ENCODE data around the gene SHOC1.
A peak's percentile ranks its signal among the peaks of the same experiment; 100 is the strongest.

Gene SHOC1

GRCh38 chr9:111759762-111760639 lies 34.7 kb downstream of the SHOC1 start:
- no peaks in the 10 kb centered on the region for H3K9me2 ChIP-seq (ENCODE audit: low read depth, low read length)
- H3K36me3 ChIP-seq (ENCODE audit: insufficient read depth, low read length), result no peaks in the 10 kb centered on the region
- no peaks in the 10 kb centered on the region for H3K79me2 ChIP-seq (ENCODE audit: insufficient read depth, low read length)
- H3K4me3 ChIP-seq (ENCODE audit: low read depth, low read length, poor library complexity, severe bottlenecking), result no peak overlapping the region
- H3K4me2 ChIP-seq (ENCODE audit: low read length), result no peak overlapping the region
- H3K4me1 ChIP-seq (ENCODE audit: insufficient read depth, low read length, severe bottlenecking), result no peaks in the 10 kb centered on the region
- H3K27ac ChIP-seq (ENCODE audit: low read depth, low read length, poor library complexity, severe bottlenecking), result no peak overlapping the region
- no peak overlapping the region for H2AFZ ChIP-seq (ENCODE audit: low read length)
- no peaks in the 10 kb centered on the region for H3K9me3 ChIP-seq (ENCODE audit: low read length)
- H3F3A ChIP-seq (ENCODE audit: insufficient read depth, low read length), result no peaks in the 10 kb centered on the region
- TF ChIP-seq EZH2 (IDR thresholded peaks at IDR 0.05; ENCODE audit: borderline replicate concordance, low read length), result no peak
- peak; percentile 78 for TF ChIP-seq CTCF (IDR thresholded peaks at IDR 0.05; ENCODE audit: low read length)
- H3K9ac ChIP-seq (ENCODE audit: low read length), result no peak overlapping the region
- no peaks in the 10 kb centered on the region for H4K20me1 ChIP-seq (ENCODE audit: insufficient read depth, low read length)
- H3K27me3 ChIP-seq (ENCODE audit: insufficient read depth, low read length), result no peaks in the 10 kb centered on the region

- peaks cover 4% of the 10 kb centered on the region; the same call in 1 of the 2 replicates for H3K9me3 ChIP-seq (ENCODE audit: low read length)
- H3K27me3 ChIP-seq (ENCODE audit: insufficient read depth, low read length), result no peaks in the 10 kb centered on the region
- no peak overlapping the region for H3K27ac ChIP-seq (ENCODE audit: low read depth, low read length, poor library complexity, severe bottlenecking)
- no peak overlapping the region for H3K4me2 ChIP-seq (ENCODE audit: low read length)
- H3F3A ChIP-seq (ENCODE audit: insufficient read depth, low read length), result no peaks in the 10 kb centered on the region
- H3K79me2 ChIP-seq (ENCODE audit: insufficient read depth, low read length), result no peaks in the 10 kb centered on the region
- H2AFZ ChIP-seq (ENCODE audit: low read length), result no peak overlapping the region
- no peaks in the 10 kb centered on the region for H4K20me1 ChIP-seq (ENCODE audit: insufficient read depth, low read length)
- no peaks in the 10 kb centered on the region for H3K9me2 ChIP-seq (ENCODE audit: low read depth, low read length)
- H3K4me1 ChIP-seq (ENCODE audit: insufficient read depth, low read length, severe bottlenecking), result no peaks in the 10 kb centered on the region
- no peak overlapping the region for H3K9ac ChIP-seq (ENCODE audit: low read length)
- TF ChIP-seq CTCF (IDR thresholded peaks at IDR 0.05; ENCODE audit: low read length) (no peak), EZH2 (IDR thresholded peaks at IDR 0.05; ENCODE audit: borderline replicate concordance, low read length) (no peak)
- H3K36me3 ChIP-seq (ENCODE audit: insufficient read depth, low read length), result no peaks in the 10 kb centered on the region; the same call in 1 of the 2 replicates
- no peak overlapping the region for H3K4me3 ChIP-seq (ENCODE audit: low read depth, low read length, poor library complexity, severe bottlenecking)
Measured at GRCh38 chr9:111754800-111755199, 39.9 kb downstream of the SHOC1 start.

DNA sequence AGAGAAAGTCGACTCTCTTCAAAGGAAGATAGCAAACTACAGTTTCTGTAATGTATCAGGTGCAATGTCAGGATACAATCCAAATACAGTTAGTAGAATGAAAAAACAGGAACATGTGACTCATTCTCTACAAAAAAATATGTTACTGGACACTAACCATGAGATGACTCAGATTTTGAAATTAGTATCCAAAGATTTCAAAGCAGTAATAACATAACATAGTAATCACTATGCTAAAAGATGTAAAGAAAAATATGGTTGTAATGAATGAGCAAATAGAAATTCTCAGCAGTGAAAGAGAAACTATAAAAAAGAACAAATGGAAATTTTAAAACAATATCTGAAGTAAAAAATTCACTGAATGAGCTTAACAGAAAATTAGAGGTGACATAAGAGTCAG lies 42.3 kb downstream of the SHOC1 start:
- H3K36me3 ChIP-seq (ENCODE audit: insufficient read depth, low read length), result no peaks in the 10 kb centered on the region; the same call in 1 of the 2 replicates
- no peak overlapping the region for H3K9ac ChIP-seq (ENCODE audit: low read length)
- H3K4me2 ChIP-seq (ENCODE audit: low read length), result no peak overlapping the region
- no peaks in the 10 kb centered on the region for H3K9me2 ChIP-seq (ENCODE audit: low read depth, low read length)
- H3K27ac ChIP-seq (ENCODE audit: low read depth, low read length, poor library complexity, severe bottlenecking), result no peak overlapping the region
- no peak overlapping the region for H3K4me3 ChIP-seq (ENCODE audit: low read depth, low read length, poor library complexity, severe bottlenecking)
- no peaks in the 10 kb centered on the region for H3K4me1 ChIP-seq (ENCODE audit: insufficient read depth, low read length, severe bottlenecking)
- peaks cover 4% of the 10 kb centered on the region; the same call in 1 of the 2 replicates for H3K9me3 ChIP-seq (ENCODE audit: low read length)
- H3F3A ChIP-seq (ENCODE audit: insufficient read depth, low read length), result no peaks in the 10 kb centered on the region
- TF ChIP-seq EZH2 (IDR thresholded peaks at IDR 0.05; ENCODE audit: borderline replicate concordance, low read length), result no peak
- TF ChIP-seq CTCF (IDR thresholded peaks at IDR 0.05; ENCODE audit: low read length), result no peak
- H2AFZ ChIP-seq (ENCODE audit: low read length), result no peak overlapping the region
- no peaks in the 10 kb centered on the region for H4K20me1 ChIP-seq (ENCODE audit: insufficient read depth, low read length)
- H3K27me3 ChIP-seq (ENCODE audit: insufficient read depth, low read length), result no peaks in the 10 kb centered on the region
- no peaks in the 10 kb centered on the region for H3K79me2 ChIP-seq (ENCODE audit: insufficient read depth, low read length)
